Urinary bladder (tissue), 4 donors: ENCODE data around the gene CERK. TPM values are rescaled to one million over a fixed set of nuclear protein-coding genes. Genes with fewer than 3 reads are reported as not detected.

Source experiments
- DNase-seq: peaks from one replicate; pipeline ENCODE4 v3.0.0-alpha.2; 2015; ENCODE audit errors: extremely low spot score
- H3K27ac ChIP-seq: one replicate; pipeline ENCODE4 v1.5.1; 2013; ENCODE audit warnings: low read depth, mild to moderate bottlenecking, moderate library complexity
- H3K36me3 ChIP-seq: one replicate; pipeline ENCODE4 v1.6.1; 2013; ENCODE audit warnings: mild to moderate bottlenecking, moderate library complexity; ENCODE audit not compliant: insufficient read depth
- H3K4me1 ChIP-seq: one replicate; pipeline ENCODE4 v1.6.1; 2013; ENCODE audit warnings: mild to moderate bottlenecking, moderate library complexity; ENCODE audit not compliant: insufficient read depth
- H3K4me3 ChIP-seq: one replicate; pipeline ENCODE4 v1.5.1; 2013; ENCODE audit warnings: low read depth, low read length
- WGBS: extraction: QIAGEN DNeasy Blood & Tissue Kit; methylation state at CpG from one replicate; pipeline ENCODE4 v1.1.7; 2013; 5-methylcytosine and 5-hydroxymethylcytosine counted together
- polyA plus RNA-seq: library from polyadenylated mRNA; stranded (reverse); fragments of 200-250 nt; gene quantifications from one replicate; pipeline ENCODE4 v1.2.3, GENCODE V29; 2013
- total RNA-seq: library from RNA; depleted of rRNA; stranded (reverse); fragments of >200 nt; gene quantifications from one replicate; pipeline ENCODE4 v1.2.3, GENCODE V29; 2014
- donor health status: healthy with polysubstance abuse.
- donor health status: healthy.

Gene CERK
- total and polyA plus RNA-seq, 2 donors, result 22.3 to 25.4 TPM

GRCh38 chr22:46726066-46726985 lies 11.7 kb downstream of the CERK start:
- H3K4me1 ChIP-seq, result no peaks in the 10 kb centered on the region
- H3K4me3 ChIP-seq, result no peak overlapping the region
- no peaks in the 10 kb centered on the region for H3K36me3 ChIP-seq
- WGBS, result 80% methylated on average over 38 of the region's 38 CpGs
- no peak overlapping the region for H3K27ac ChIP-seq
- no peak for DNase-seq

DNA sequence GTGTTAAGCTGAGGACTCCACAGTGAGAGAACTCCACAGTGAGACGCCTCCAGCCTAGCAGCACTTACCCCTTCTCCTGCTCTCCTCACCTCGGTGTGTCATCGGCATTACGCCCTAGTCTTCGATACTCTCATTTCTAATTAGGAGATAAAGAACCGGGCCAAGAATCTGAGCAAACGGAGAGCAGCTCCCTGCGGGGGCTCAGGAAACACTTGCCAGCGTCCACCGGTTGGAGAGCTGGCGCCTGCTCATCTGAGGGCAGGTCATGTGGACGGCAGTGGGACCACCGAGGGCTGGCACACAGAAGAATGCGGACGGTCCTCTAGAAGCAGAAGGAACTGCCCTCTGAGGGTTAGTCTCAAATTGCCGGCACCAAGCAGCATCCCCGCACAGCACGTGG lies 13.0 kb downstream of the CERK start:
- Histone ChIP-seq H3K4me1 (no peaks in the 10 kb centered on the region), H3K36me3 (no peaks in the 10 kb centered on the region), H3K27ac (no peak overlapping the region), H3K4me3 (no peak overlapping the region)
- WGBS, result 93% methylated on average over 18 of the region's 18 CpGs
- DNase-seq, result no peak

DNA sequence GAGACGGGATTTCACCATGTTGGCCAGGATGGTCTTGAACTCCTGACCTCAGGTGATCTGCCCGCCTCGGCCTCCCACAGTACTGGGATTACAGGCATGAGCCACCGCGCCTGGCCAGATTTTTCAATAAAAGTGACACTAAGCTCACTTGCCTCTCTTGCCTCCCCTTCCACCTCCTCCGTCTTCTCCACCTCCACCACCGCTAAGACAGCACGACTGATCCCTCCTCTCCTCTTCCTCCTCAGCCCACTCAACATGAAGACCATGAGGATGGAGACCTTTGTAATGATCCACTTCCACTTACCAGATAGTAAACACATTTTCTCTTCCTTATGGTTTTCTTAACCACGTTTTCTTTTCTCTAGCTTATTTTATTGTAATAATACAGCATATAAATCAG lies 14.2 kb downstream of the CERK start:
- no peak overlapping the region for H3K4me3 ChIP-seq
- no peaks in the 10 kb centered on the region for H3K4me1 ChIP-seq
- no peaks in the 10 kb centered on the region for H3K36me3 ChIP-seq
- no peak for DNase-seq
- no peak overlapping the region for H3K27ac ChIP-seq
- 95% methylated on average over 9 of the region's 9 CpGs for WGBS

GRCh38 chr22:46721501-46722085 lies 16.5 kb downstream of the CERK start:
- no peak for DNase-seq
- Histone ChIP-seq H3K4me1 (no peaks in the 10 kb centered on the region), H3K36me3 (no peaks in the 10 kb centered on the region), H3K27ac (no peak overlapping the region), H3K4me3 (no peak overlapping the region)
- 82% methylated on average over 16 of the region's 16 CpGs for WGBS

DNA sequence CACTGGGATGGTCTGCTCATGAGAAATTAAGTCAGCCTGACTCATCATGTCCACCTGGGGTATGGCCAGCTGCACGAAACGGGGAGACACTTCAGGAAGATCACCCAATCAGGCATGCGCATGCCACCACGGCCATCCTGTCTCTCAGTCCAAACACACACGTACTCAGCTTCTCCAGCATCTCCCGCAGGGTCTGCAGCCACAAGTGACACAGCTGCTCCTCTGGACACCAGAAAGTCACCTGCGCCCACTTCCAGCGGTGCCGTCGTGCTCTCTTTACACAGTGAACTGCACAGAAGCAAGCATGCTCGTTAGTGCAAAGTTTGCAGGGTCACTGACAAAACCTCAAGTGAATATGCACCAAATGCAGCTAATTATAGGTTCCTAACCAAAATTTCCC lies 18.1 kb downstream of the CERK start:
- DNase-seq, result no peak
- H3K36me3 ChIP-seq, result no peaks in the 10 kb centered on the region
- H3K4me3 ChIP-seq, result no peak overlapping the region
- H3K4me1 ChIP-seq, result no peaks in the 10 kb centered on the region
- 94% methylated on average over 11 of the region's 11 CpGs for WGBS
- H3K27ac ChIP-seq, result no peak overlapping the region

DNA sequence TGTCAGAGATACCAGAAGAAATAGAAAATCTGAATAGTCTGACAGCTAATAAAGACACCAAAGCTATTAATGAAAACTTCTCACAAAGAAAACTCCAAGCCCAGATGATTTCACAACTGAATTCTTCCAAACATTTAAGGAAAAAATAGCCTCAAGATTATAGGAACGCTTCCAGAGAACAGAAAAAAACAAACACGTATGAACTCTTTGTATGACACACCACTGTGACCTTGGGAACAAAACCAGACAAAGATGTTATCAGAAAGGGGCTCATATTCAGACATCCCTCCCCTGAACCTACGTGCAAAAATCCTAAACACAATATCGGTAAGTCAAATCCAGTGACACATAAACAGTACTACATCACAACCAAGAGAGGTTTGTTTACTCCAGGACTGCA lies 23.5 kb downstream of the CERK start:
- Histone ChIP-seq H3K27ac (no peak overlapping the region), H3K4me3 (no peak overlapping the region), H3K4me1 (no peaks in the 10 kb centered on the region), H3K36me3 (no peaks in the 10 kb centered on the region)
- no peak for DNase-seq
- 52% methylated on average over 4 of the region's 4 CpGs for WGBS

GRCh38 chr22:46712288-46712687 lies 25.8 kb downstream of the CERK start:
- DNase-seq, result no peak
- Histone ChIP-seq H3K36me3 (no peaks in the 10 kb centered on the region), H3K4me1 (no peaks in the 10 kb centered on the region), H3K4me3 (no peak overlapping the region), H3K27ac (no peak overlapping the region)
- 96% methylated on average over 8 of the region's 8 CpGs for WGBS

GRCh38 chr22:46710806-46711205 lies 27.2 kb downstream of the CERK start:
- 90% methylated on average over 11 of the region's 11 CpGs for WGBS
- Histone ChIP-seq H3K36me3 (no peaks in the 10 kb centered on the region), H3K27ac (no peak overlapping the region), H3K4me3 (no peak overlapping the region), H3K4me1 (no peaks in the 10 kb centered on the region)
- DNase-seq, result no peak

- H3K4me3 ChIP-seq, result no peak overlapping the region
- 96% methylated on average over 17 of the region's 17 CpGs for WGBS
- H3K27ac ChIP-seq, result no peak overlapping the region
- no peaks in the 10 kb centered on the region for H3K4me1 ChIP-seq
- H3K36me3 ChIP-seq, result no peaks in the 10 kb centered on the region
- DNase-seq, result no peak
These were observed 29.2 kb downstream of the CERK start for GRCh38 chr22:46708766-46709330.

DNA sequence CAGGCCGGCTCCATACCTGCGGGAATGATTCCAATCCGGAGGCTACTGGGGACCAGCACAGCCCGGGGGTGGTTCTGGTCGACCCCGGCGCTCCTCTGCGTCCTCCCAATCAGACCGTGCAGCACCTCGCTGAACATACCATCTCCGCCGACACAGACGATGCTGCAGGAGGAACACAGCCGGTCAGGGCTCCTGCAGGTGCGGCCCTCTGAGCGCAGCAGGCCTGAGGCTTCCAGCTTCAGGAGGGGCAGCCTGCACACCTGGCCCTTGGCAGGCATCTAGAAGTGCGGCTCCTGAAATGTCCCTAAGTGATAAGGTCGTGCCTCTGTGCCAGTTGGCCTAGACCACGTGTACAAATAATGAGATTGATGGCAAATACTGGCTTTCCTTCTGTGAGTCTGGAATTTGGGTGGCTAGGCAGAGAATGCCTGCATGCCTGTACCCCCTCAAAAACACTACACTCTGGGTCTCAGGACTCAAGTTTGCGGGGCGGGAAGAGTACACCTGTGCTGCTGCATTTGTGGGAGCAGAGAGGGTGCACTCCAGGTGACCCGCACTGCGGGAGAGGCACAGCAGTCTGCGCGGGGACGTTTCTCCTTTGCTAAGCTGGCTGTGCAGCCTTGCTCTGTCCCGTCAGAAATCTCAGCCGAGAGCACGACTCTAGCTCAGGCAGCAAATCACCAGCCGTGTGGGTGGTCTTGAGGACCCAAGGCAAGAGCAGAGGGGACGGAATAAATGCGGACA lies 30.1 kb downstream of the CERK start:
- H3K27ac ChIP-seq, result no peak overlapping the region
- no peaks in the 10 kb centered on the region for H3K36me3 ChIP-seq
- H3K4me1 ChIP-seq, result no peaks in the 10 kb centered on the region
- no peak overlapping the region for H3K4me3 ChIP-seq
- no peak for DNase-seq
- 93% methylated on average over 32 of the region's 32 CpGs for WGBS

DNA sequence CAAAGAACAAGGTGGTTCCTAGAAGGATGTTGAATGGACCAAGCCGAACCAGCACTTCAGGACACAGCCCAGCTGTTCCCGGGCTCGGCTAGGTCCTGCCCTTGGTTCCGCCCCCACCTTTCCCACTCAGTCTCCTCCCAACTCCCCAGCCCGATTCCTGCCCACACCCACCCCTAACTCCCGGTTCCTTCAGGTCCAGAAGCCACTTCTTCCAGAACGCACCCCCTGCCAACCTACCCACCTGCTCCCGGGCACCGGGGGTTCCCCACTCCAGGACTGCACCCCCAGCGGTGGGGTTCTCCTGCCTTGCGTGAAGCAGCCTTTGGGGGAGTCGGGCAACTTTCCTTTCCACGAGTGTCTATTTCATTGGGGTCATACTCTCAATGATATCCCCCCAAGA lies 30.7 kb downstream of the CERK start:
- Histone ChIP-seq H3K27ac (no peak overlapping the region), H3K4me3 (no peak overlapping the region), H3K4me1 (no peaks in the 10 kb centered on the region), H3K36me3 (no peaks in the 10 kb centered on the region)
- no peak for DNase-seq
- WGBS, result 91% methylated on average over 13 of the region's 13 CpGs

GRCh38 chr22:46706060-46706459 lies 32.0 kb downstream of the CERK start:
- Histone ChIP-seq H3K4me3 (no peak overlapping the region), H3K36me3 (no peaks in the 10 kb centered on the region), H3K4me1 (no peaks in the 10 kb centered on the region), H3K27ac (no peak overlapping the region)
- WGBS, result 94% methylated on average over 12 of the region's 12 CpGs
- no peak for DNase-seq

GRCh38 chr22:46703996-46704370 lies 34.1 kb downstream of the CERK start:
- WGBS, result 92% methylated on average over 6 of the region's 6 CpGs
- no peak for DNase-seq
- Histone ChIP-seq H3K36me3 (no peaks in the 10 kb centered on the region), H3K4me3 (no peak overlapping the region), H3K4me1 (no peaks in the 10 kb centered on the region), H3K27ac (no peak overlapping the region)
